ENCODE data around the gene STMN3. TPM values are rescaled to one million over a fixed set of nuclear protein-coding genes. Genes with fewer than 3 reads are reported as not detected.
"Not testable (repeated sequence)": the region's sequence is repeated elsewhere in the genome, so short reads cannot be mapped to it uniquely, and the experiment has no call there.

The STMN3 gene
- total RNA-seq, 1 experiment from 2014 or later = 65.6 TPM

- no peak for TF ChIP-seq ZNF219 (CRISPR knock-in tag; IDR thresholded peaks at IDR 0.05; ENCODE audit: borderline replicate concordance)
- no peak for TF ChIP-seq AR (CRISPR knock-in tag; IDR thresholded peaks at IDR 0.05)
- TF ChIP-seq TEAD1 (CRISPR knock-in tag; IDR thresholded peaks at IDR 0.05) = no peak
- no peak for TF ChIP-seq GABPB1 (CRISPR knock-in tag; IDR thresholded peaks at IDR 0.05)
- TF ChIP-seq ZNF121 (CRISPR knock-in tag; IDR thresholded peaks at IDR 0.05) = no peak
- TF ChIP-seq NFE2L1 (CRISPR knock-in tag; IDR thresholded peaks at IDR 0.05) = no peak
- TF ChIP-seq TEAD4 (CRISPR knock-in tag; IDR thresholded peaks at IDR 0.05) = no peak
- no peak for TF ChIP-seq PRRX2 (CRISPR knock-in tag; IDR thresholded peaks at IDR 0.05)
- TF ChIP-seq ZBTB43 (CRISPR knock-in tag; IDR thresholded peaks at IDR 0.05) = no peak
- no peak for TF ChIP-seq NR1H2 (CRISPR knock-in tag; IDR thresholded peaks at IDR 0.05)
- TF ChIP-seq CREM (CRISPR knock-in tag; IDR thresholded peaks at IDR 0.05) = no peak
- Mint-ChIP-seq H3K9me3 (no peaks in the 10 kb centered on the region), H3K4me1 (peaks cover 12% of the 10 kb centered on the region), H3K27ac (no peak overlapping the region), H3K36me3 (peaks cover 7% of the 10 kb centered on the region; the same call in 1 of the 2 replicates), H3K27me3 (ENCODE audit: low read depth) (no peaks in the 10 kb centered on the region), H3K4me3 (no peak overlapping the region)
- ATAC-seq (no peak), DNase-seq (ENCODE audit: low spot score) (no peak)
- CTCF ChIA-PET = no interaction called here
- POLR2A ChIA-PET = no interaction called here
Observed at GRCh38 chr20:63661108-63661507, 7.9 kb upstream of the STMN3 start.

- TF ChIP-seq ZSCAN18 (CRISPR knock-in tag; IDR thresholded peaks at IDR 0.05) (no peak), CREM (CRISPR knock-in tag; IDR thresholded peaks at IDR 0.05) (no peak), ZNF138 (CRISPR knock-in tag; conservative IDR thresholded peaks at IDR 0.05) (no peak), EMX1 (CRISPR knock-in tag; IDR thresholded peaks at IDR 0.05) (no peak), GRHL2 (CRISPR knock-in tag; IDR thresholded peaks at IDR 0.05; ENCODE audit: insufficient replicate concordance, severe bottlenecking) (no peak), JUN (CRISPR knock-in tag; IDR thresholded peaks at IDR 0.05) (no peak), ATF2 (CRISPR knock-in tag; IDR thresholded peaks at IDR 0.05; ENCODE audit: borderline replicate concordance, low read depth) (no peak), CBFB (CRISPR knock-in tag; IDR thresholded peaks at IDR 0.05; ENCODE audit: low read depth) (no peak), HMGXB4 (CRISPR knock-in tag; IDR thresholded peaks at IDR 0.05) (no peak), CTCF (IDR thresholded peaks at IDR 0.05) (no peak), TP53 (CRISPR knock-in tag; IDR thresholded peaks at IDR 0.05) (no peak)
- H3K27me3 Mint-ChIP-seq (ENCODE audit: low read depth) = no peaks in the 10 kb centered on the region
- POLR2A ChIA-PET = no interaction called here
- ATAC-seq = no peak
- peaks cover 3% of the 10 kb centered on the region; the same call in 1 of the 2 replicates for H3K36me3 Mint-ChIP-seq
- no peak for DNase-seq (ENCODE audit: low spot score)
- H3K4me1 Mint-ChIP-seq = peaks cover 12% of the 10 kb centered on the region
- no peaks in the 10 kb centered on the region for H3K9me3 Mint-ChIP-seq
- CTCF ChIA-PET = no interaction called here
- H3K4me3 Mint-ChIP-seq = no peak overlapping the region; the same call in 1 of the 2 replicates
- H3K27ac Mint-ChIP-seq = no peak overlapping the region
Observed at GRCh38 chr20:63660622-63661021, 7.4 kb upstream of the STMN3 start.

- H3K27ac Mint-ChIP-seq; DNase-seq (ENCODE audit: low spot score); H3K27me3 Mint-ChIP-seq (ENCODE audit: low read depth); H3K9me3 Mint-ChIP-seq; POLR2A ChIA-PET; CTCF ChIA-PET; ATAC-seq; H3K36me3 Mint-ChIP-seq: not testable (repeated sequence)
- peak overlapping the region; percentile 89 for H3K4me3 Mint-ChIP-seq
- H3K4me1 Mint-ChIP-seq = peaks cover 12% of the 10 kb centered on the region
Observed at GRCh38 chr20:63660174-63660573, 7.0 kb upstream of the STMN3 start.

All from WTC11 (cell line).